ENCODE results near the gene NRSN1.
"Not testable (repeated sequence)": the region's sequence is repeated elsewhere in the genome, so short reads cannot be mapped to it uniquely, and the experiment has no call there.

NRSN1 gene

GRCh38 chr6:24142733-24143132 is 16.7 kb downstream of the NRSN1 start:
- DNase-seq (ENCODE audit: low read depth) = not testable (repeated sequence)

GRCh38 chr6:24145690-24146131 is 19.7 kb downstream of the NRSN1 start:
- no peak for DNase-seq (ENCODE audit: low read depth)

GRCh38 chr6:24146871-24147270 is 20.9 kb downstream of the NRSN1 start:
- no peak for DNase-seq (ENCODE audit: low read depth)

GRCh38 chr6:24147511-24148153 is 21.6 kb downstream of the NRSN1 start:
- DNase-seq (ENCODE audit: low read depth) = no peak

GRCh38 chr6:24148154-24148570 is 22.1 kb downstream of the NRSN1 start:
- no peak for DNase-seq (ENCODE audit: low read depth)

GRCh38 chr6:24148684-24149083 is 22.7 kb downstream of the NRSN1 start:
- no peak for DNase-seq (ENCODE audit: low read depth)

- no peak for DNase-seq (ENCODE audit: low read depth)
Measured at GRCh38 chr6:24149296-24149695, 23.3 kb downstream of the NRSN1 start.

- no peak for DNase-seq (ENCODE audit: low read depth)
Measured at GRCh38 chr6:24149836-24150235, 23.8 kb downstream of the NRSN1 start.

- DNase-seq (ENCODE audit: low read depth) = no peak
Measured at GRCh38 chr6:24152014-24152413, 26.0 kb downstream of the NRSN1 start.

GRCh38 chr6:24154121-24154520 is 28.1 kb downstream of the NRSN1 start:
- DNase-seq (ENCODE audit: low read depth) = no peak

GRCh38 chr6:24157886-24158285 is 31.9 kb downstream of the NRSN1 start:
- DNase-seq (ENCODE audit: low read depth) = no peak

GRCh38 chr6:24183584-24183983 is 57.6 kb downstream of the NRSN1 start:
- no peak for DNase-seq (ENCODE audit: low read depth)

- DNase-seq (ENCODE audit: low read depth) = no peak
Measured at GRCh38 chr6:24186349-24186748, 60.3 kb downstream of the NRSN1 start.

GRCh38 chr6:24187965-24188577 is 62.1 kb downstream of the NRSN1 start:
- DNase-seq (ENCODE audit: low read depth) = no peak

- no peak for DNase-seq (ENCODE audit: low read depth)
Measured at GRCh38 chr6:24188578-24189080, 62.6 kb downstream of the NRSN1 start.

- DNase-seq (ENCODE audit: low read depth) = no peak
Measured at GRCh38 chr6:24191346-24191745, 65.3 kb downstream of the NRSN1 start.

- no peak for DNase-seq (ENCODE audit: low read depth)
Measured at GRCh38 chr6:24193364-24193763, 67.3 kb downstream of the NRSN1 start.

- no peak for DNase-seq (ENCODE audit: low read depth)
Measured at GRCh38 chr6:24194978-24195700, 69.1 kb downstream of the NRSN1 start.

GRCh38 chr6:24195836-24196597 is 70.0 kb downstream of the NRSN1 start:
- no peak for DNase-seq (ENCODE audit: low read depth)
